Progenitor cell of endocrine pancreas (in vitro differentiated cells): ENCODE results near the gene NDUFA3. TPM values are rescaled to one million over a fixed set of nuclear protein-coding genes. Genes with fewer than 3 reads are reported as not detected.
A peak's percentile ranks its signal among the peaks of the same experiment; 100 is the strongest.

ENCODE experiments used
- DNase-seq: peaks from one replicate; pipeline ENCODE4 v3.0.0; 2021; ENCODE audit warnings: low spot score; ENCODE audit not compliant: unreplicated experiment
- H3K27ac Mint-ChIP-seq: 2 replicates; pipeline ENCODE4 v1.8.0; 2021; ENCODE audit warnings: mild to moderate bottlenecking, moderate library complexity, mixed read lengths
- H3K27me3 Mint-ChIP-seq: 2 replicates; pipeline ENCODE4 v1.8.0; 2021; ENCODE audit warnings: mixed read lengths
- H3K36me3 Mint-ChIP-seq: 2 replicates; pipeline ENCODE4 v1.8.0; 2022; ENCODE audit warnings: mixed read lengths; ENCODE audit not compliant: insufficient read depth
- H3K4me1 Mint-ChIP-seq: 2 replicates; pipeline ENCODE4 v1.8.0; 2021; ENCODE audit warnings: low read depth, mixed read lengths
- H3K4me3 Mint-ChIP-seq: 2 replicates; pipeline ENCODE4 v1.8.0; 2021; ENCODE audit warnings: low read depth, mild to moderate bottlenecking, moderate library complexity, mixed read lengths
- H3K9me3 Mint-ChIP-seq: 2 replicates; pipeline ENCODE4 v1.8.0; 2021; ENCODE audit warnings: low read depth, mixed read lengths
- total RNA-seq: library from RNA; stranded (reverse); gene quantifications from 2 replicates; pipeline ENCODE4 v1.2.1, GENCODE V29; 2021
- TF ChIP-seq, protein P1 (sequence below): fragments of 200-600 bp; sonication (generic); IDR thresholded peaks from one replicate; pipeline ENCODE4 v1.5.0; 2021; ENCODE audit warnings: antibody characterized with exemption, mild to moderate bottlenecking; ENCODE audit not compliant: unreplicated experiment

NDUFA3 gene
- total RNA-seq, 1 donor from 2014 or later, result 162 TPM

DNA sequence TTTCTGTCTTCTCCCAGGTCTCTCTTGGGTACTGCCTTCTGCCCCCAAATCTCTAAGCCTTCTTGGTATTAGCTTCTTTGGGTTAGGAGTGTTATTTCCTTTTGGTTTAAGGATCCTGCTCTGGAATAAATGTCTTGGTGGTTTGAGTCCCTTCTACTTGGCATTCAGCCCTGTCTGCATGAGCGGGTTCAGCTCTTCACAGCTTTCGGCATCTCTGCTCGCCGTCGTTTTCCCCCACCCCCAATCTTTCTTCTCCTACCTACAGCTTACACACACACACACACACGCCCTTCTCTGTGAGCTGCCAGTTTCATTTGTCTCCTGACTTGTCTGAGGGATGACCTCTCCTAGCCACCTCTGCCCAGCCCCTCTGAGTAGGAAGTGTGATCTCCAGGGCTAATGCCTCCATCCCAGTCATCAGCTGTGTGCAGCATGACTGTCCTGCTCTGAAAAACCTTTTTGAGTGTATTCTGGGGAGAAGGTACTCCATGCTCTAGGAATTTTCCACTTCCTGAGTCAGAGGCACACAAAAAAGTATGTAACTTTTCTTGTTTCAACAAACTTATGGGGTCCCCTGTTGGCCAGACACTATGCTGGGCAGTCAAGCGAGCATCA is 39.6 kb downstream of the NDUFA3 start:
- H3K27ac Mint-ChIP-seq, result peak overlapping the region; percentile 34
- peaks cover 20% of the 10 kb centered on the region for H3K36me3 Mint-ChIP-seq
- H3K4me1 Mint-ChIP-seq, result peaks cover 10% of the 10 kb centered on the region
- no peak for DNase-seq
- no peaks in the 10 kb centered on the region for H3K9me3 Mint-ChIP-seq
- H3K27me3 Mint-ChIP-seq, result no peaks in the 10 kb centered on the region
- no peak overlapping the region for H3K4me3 Mint-ChIP-seq
- TF ChIP-seq, protein P1, sequence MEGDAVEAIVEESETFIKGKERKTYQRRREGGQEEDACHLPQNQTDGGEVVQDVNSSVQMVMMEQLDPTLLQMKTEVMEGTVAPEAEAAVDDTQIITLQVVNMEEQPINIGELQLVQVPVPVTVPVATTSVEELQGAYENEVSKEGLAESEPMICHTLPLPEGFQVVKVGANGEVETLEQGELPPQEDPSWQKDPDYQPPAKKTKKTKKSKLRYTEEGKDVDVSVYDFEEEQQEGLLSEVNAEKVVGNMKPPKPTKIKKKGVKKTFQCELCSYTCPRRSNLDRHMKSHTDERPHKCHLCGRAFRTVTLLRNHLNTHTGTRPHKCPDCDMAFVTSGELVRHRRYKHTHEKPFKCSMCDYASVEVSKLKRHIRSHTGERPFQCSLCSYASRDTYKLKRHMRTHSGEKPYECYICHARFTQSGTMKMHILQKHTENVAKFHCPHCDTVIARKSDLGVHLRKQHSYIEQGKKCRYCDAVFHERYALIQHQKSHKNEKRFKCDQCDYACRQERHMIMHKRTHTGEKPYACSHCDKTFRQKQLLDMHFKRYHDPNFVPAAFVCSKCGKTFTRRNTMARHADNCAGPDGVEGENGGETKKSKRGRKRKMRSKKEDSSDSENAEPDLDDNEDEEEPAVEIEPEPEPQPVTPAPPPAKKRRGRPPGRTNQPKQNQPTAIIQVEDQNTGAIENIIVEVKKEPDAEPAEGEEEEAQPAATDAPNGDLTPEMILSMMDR, result no peak

DNA sequence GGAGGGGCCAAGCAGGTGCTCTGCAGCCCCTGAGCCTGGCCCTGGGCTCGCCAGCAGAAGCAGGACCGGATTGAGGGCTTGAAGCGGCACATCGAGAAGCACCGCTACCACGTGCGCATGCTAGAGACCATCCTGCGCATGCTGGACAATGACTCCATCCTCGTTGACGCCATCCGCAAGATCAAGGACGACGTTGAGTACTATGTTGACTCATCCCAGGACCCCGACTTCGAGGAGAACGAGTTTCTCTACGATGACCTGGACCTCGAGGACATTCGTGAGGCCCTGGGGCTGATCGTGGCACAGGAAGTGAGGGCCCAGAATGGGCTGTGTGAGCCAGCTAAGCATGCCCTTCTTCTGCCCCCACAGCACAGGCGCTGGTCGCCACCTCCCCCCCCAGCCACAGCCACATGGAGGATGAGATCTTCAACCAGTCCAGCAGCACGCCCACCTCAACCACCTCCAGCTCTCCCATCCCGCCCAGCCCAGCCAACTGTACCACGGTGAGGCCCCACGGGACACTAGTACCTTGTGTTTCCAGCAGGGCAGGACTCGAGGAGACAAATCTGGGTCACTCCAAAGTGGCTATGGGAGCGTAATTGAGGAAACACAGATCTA is 43.0 kb downstream of the NDUFA3 start:
- Mint-ChIP-seq H3K27me3 (no peaks in the 10 kb centered on the region), H3K9me3 (no peaks in the 10 kb centered on the region), H3K36me3 (peaks cover 25% of the 10 kb centered on the region), H3K4me3 (no peak overlapping the region), H3K27ac (no peak overlapping the region), H3K4me1 (peaks cover 1% of the 10 kb centered on the region)
- TF ChIP-seq, protein P1, result no peak
- DNase-seq, result no peak

DNA sequence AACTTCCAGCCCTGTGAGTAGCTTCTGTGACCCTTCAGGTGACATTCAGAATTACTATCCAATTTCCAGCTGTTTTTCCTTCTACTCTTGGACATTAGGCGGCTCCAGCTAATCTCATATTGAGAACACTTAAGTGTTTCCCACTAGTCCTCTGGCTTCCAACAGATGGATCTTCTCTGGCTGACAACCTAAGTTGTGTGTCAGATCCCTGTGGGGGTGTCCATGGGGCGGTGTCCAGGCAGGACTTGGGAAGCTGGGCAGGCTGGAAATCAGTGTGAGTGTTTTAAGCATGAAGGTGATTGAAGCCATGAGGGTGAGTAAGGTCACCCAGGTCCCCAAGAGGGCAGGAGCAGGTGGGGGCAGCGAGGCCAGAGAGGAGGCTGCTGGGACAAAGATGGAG is 45.0 kb downstream of the NDUFA3 start:
- DNase-seq, result no peak
- peaks cover 23% of the 10 kb centered on the region for H3K36me3 Mint-ChIP-seq
- TF ChIP-seq, protein P1, result no peak
- H3K9me3 Mint-ChIP-seq, result no peaks in the 10 kb centered on the region
- H3K4me1 Mint-ChIP-seq, result no peaks in the 10 kb centered on the region
- no peak overlapping the region for H3K4me3 Mint-ChIP-seq
- H3K27me3 Mint-ChIP-seq, result no peaks in the 10 kb centered on the region
- H3K27ac Mint-ChIP-seq, result no peak overlapping the region

DNA sequence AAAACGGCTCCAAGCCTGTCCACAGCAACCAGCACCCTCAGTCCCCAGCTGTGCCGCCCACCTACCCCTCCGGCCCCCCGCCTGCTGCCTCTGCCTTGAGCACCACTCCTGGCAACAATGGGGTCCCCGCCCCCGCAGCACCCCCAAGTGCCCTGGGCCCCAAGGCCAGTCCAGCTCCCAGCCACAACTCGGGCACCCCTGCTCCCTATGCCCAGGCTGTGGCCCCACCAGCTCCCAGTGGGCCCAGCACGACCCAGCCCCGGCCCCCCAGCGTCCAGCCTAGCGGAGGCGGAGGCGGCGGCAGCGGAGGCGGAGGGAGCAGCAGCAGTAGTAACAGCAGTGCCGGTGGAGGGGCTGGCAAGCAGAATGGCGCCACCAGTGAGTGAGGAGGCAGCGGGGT is 45.5 kb downstream of the NDUFA3 start:
- H3K27ac Mint-ChIP-seq, result no peak overlapping the region
- H3K4me1 Mint-ChIP-seq, result no peaks in the 10 kb centered on the region
- DNase-seq, result no peak
- no peak overlapping the region for H3K4me3 Mint-ChIP-seq
- no peaks in the 10 kb centered on the region for H3K9me3 Mint-ChIP-seq
- no peaks in the 10 kb centered on the region for H3K27me3 Mint-ChIP-seq
- TF ChIP-seq, protein P1, result no peak
- H3K36me3 Mint-ChIP-seq, result peaks cover 21% of the 10 kb centered on the region

DNA sequence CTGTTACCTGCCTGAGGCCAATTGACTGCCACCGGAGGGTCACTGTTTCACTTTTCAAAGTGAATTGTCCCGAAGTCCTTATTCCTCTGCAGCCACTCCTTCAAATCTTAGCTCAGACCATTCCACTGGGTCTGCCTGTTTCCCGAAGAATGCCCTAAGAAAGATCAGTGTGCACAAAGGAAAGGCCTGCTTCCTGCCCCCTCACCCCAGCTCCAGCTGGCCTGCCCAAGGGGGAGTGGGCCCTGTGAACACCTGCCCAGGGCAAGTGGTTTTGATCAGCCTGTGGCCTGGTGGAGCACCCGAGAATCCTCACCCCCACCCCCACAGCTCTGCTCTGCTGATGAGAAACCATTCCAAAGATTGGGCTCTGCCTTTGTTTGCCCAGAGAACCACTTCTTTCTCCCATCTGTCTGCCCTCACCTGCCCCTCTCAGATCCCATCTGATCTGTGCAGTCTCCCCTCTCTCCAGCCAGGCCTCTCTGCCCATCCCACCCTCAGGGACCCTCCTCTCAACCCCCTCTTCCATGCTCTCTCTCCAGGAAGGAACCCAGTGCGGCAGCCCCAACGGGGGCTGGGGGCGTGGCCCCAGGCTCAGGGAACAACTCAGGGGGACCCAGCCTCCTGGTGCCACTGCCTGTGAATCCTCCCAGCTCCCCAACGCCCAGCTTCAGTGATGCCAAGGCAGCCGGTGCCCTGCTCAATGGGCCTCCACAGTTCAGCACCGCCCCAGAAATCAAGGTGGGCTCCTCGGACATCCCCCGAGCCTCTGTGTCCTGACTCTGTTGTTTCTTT is 46.6 kb downstream of the NDUFA3 start:
- H3K4me3 Mint-ChIP-seq, result no peak overlapping the region
- no peak overlapping the region for H3K27ac Mint-ChIP-seq
- TF ChIP-seq, protein P1, result no peak
- no peaks in the 10 kb centered on the region for H3K9me3 Mint-ChIP-seq
- no peaks in the 10 kb centered on the region for H3K27me3 Mint-ChIP-seq
- DNase-seq, result no peak
- H3K36me3 Mint-ChIP-seq, result peaks cover 20% of the 10 kb centered on the region
- no peaks in the 10 kb centered on the region for H3K4me1 Mint-ChIP-seq
